HUES6 (cell line): ENCODE measurements around the gene AMHR2.
"Not testable (repeated sequence)": the region's sequence is repeated elsewhere in the genome, so short reads cannot be mapped to it uniquely, and the experiment has no call there.

ENCODE experiments used
- H3K27ac ChIP-seq: 2 replicates; pipeline ENCODE4 v1.7.0; 2013; ENCODE audit warnings: low read depth, mild to moderate bottlenecking, low read length, inconsistent platforms
- H3K27me3 ChIP-seq: 2 replicates; pipeline ENCODE4 v1.6.1; 2013; ENCODE audit warnings: low read length; ENCODE audit not compliant: control insufficient read depth, insufficient read depth
- H3K36me3 ChIP-seq: 2 replicates; pipeline ENCODE4 v1.6.1; 2013; ENCODE audit warnings: low read length; ENCODE audit not compliant: control insufficient read depth, insufficient read depth
- H3K4me1 ChIP-seq: 2 replicates; pipeline ENCODE4 v1.6.1; 2013; ENCODE audit warnings: low read length; ENCODE audit not compliant: control insufficient read depth, insufficient read depth
- H3K4me3 ChIP-seq: 2 replicates; pipeline ENCODE4 v1.5.1; 2013; ENCODE audit warnings: low read depth, low read length
- H3K9ac ChIP-seq: one replicate; pipeline ENCODE4 v1.6.1; 2013; ENCODE audit warnings: mild to moderate bottlenecking, low read length
- H3K9me3 ChIP-seq: 2 replicates; pipeline ENCODE4 v1.6.1; 2013; ENCODE audit warnings: low read depth, low read length; ENCODE audit not compliant: control insufficient read depth, insufficient read depth

Gene AMHR2

DNA sequence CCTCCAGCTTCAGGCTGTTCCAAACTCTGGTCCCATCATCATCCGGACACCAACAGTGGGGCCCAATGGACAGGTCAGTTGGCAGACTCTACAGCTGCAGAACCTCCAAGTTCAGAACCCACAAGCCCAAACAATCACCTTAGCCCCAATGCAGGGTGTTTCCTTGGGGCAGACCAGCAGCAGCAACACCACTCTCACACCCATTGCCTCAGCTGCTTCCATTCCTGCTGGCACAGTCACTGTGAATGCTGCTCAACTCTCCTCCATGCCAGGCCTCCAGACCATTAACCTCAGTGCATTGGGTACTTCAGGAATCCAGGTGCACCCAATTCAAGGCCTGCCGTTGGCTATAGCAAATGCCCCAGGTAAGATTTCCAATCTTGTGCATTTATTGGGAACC is 40.4 kb upstream of the AMHR2 start:
- Histone ChIP-seq H3K9ac (no peak overlapping the region), H3K36me3 (peaks cover 48% of the 10 kb centered on the region), H3K27ac (no peak overlapping the region), H3K27me3 (no peaks in the 10 kb centered on the region), H3K4me1 (peaks cover 33% of the 10 kb centered on the region), H3K9me3 (no peaks in the 10 kb centered on the region), H3K4me3 (peak overlapping the region; percentile 35; the same call in 1 of the 2 replicates)

DNA sequence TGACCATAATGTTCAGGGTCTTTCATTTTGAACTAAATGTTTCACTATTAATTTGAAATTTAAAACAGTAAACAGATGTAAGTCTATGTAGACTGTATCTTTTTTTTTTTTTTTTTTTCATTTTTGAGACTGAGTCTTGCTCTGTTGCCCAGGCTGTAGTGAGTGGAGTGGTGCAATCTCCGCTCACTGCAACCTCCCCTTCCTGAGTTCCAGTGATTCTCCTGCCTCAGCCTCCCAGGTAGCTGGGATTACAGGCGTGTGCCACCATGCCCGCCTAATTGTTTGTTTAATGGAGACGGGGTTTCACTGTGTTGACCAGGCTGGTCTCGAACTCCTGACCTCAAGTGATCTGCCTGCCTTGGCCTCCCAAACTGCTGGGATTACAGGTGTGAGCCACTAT is 37.3 kb upstream of the AMHR2 start:
- H3K4me3 ChIP-seq, H3K27me3 ChIP-seq, H3K9ac ChIP-seq, H3K27ac ChIP-seq, H3K9me3 ChIP-seq: not testable (repeated sequence)
- Histone ChIP-seq H3K4me1 (peaks cover 20% of the 10 kb centered on the region), H3K36me3 (peaks cover 60% of the 10 kb centered on the region)

DNA sequence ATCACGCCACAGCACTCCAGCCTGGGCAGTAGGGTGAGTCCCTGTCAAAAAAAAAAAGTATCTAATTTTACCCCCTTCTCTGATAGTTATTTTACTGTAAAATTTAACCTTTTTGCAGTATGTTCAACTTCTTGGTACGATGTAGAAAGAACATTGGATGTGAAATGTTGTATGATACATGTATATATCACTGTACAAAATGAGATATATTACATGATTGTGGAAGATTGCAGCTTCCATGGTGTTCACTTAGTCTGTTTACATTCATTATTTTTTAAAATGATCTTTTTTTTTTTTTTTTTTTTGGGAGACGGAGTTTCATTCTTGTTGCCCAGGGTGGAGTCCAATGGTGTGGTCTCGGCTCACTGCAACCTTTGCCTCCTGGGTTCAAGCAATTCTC is 34.7 kb upstream of the AMHR2 start:
- H3K4me1 ChIP-seq: no peaks in the 10 kb centered on the region
- H3K27me3 ChIP-seq: no peaks in the 10 kb centered on the region
- H3K27ac ChIP-seq: no peak overlapping the region
- H3K9ac ChIP-seq: no peak overlapping the region
- H3K4me3 ChIP-seq: no peak overlapping the region
- H3K9me3 ChIP-seq: no peaks in the 10 kb centered on the region
- peaks cover 37% of the 10 kb centered on the region for H3K36me3 ChIP-seq

GRCh38 chr12:53389702-53390101 is 34.0 kb upstream of the AMHR2 start:
- no peaks in the 10 kb centered on the region for H3K27me3 ChIP-seq
- H3K27ac ChIP-seq: no peak overlapping the region
- H3K4me3 ChIP-seq: no peak overlapping the region
- no peaks in the 10 kb centered on the region for H3K4me1 ChIP-seq
- peaks cover 32% of the 10 kb centered on the region for H3K36me3 ChIP-seq
- no peak overlapping the region for H3K9ac ChIP-seq
- H3K9me3 ChIP-seq: no peaks in the 10 kb centered on the region

DNA sequence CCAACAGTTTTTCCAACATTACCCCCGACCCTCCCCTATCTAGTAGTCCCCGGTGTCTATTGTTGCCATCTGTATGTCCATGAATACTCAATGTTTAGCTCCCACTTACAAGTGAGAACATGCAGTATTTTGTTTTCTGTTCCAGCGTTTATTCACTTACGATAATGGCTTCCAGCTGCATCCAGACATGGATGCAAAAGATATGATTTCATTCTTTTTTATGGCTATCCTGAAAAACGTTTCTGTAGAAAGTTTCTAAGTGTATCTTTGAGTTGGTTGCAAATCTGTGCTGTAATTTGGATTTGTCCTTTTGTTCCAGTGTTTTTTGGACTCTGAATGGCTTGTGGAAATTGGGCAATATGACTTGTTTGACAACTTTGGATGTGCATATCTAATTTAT is 31.9 kb upstream of the AMHR2 start:
- H3K4me1 ChIP-seq: no peaks in the 10 kb centered on the region
- H3K27ac ChIP-seq: no peak overlapping the region
- H3K27me3 ChIP-seq: no peaks in the 10 kb centered on the region
- H3K4me3 ChIP-seq: no peak overlapping the region
- H3K9me3 ChIP-seq: no peaks in the 10 kb centered on the region
- H3K9ac ChIP-seq: no peak overlapping the region
- peaks cover 22% of the 10 kb centered on the region for H3K36me3 ChIP-seq

DNA sequence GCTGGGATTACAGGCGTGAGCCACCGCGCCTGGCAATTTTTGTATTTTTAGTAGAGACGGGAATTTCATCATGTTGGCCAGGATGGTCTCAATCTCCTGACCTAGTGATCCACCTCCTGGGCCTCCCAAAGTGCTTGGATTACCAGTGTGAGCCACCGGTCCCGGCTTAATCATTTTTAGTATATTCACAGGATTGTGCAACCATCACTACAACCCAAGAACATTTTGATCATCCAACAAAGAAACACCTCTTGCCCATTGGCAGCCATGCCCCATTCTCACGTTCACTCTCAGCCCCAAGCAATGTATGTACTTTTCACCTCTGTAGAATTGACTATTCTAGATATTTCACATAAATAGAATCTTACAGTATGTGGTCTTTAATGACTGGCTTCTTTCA is 23.8 kb upstream of the AMHR2 start:
- H3K4me3 ChIP-seq: no peak overlapping the region
- H3K27me3 ChIP-seq: no peaks in the 10 kb centered on the region
- no peak overlapping the region for H3K9ac ChIP-seq
- peaks cover 14% of the 10 kb centered on the region for H3K36me3 ChIP-seq
- no peaks in the 10 kb centered on the region for H3K9me3 ChIP-seq
- H3K4me1 ChIP-seq: no peaks in the 10 kb centered on the region
- H3K27ac ChIP-seq: no peak overlapping the region

DNA sequence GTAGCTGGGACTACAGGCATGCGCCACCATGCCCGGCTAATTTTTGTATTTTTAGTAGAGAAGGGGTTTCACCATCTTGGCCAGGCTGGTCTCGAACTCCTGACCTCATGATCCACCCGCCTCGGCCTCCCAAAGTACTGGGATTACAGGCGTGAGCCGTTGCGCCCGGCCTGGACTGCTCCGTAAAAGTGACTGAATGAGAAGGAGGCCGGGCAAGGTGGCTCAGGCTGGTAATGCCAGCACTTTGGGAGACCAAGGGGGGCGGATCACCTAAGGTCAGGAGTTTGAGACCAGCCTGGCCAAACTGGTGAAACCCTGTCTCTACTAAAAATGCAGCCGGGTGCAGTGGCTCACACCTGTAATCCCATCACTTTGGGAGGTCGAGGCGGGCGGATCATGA is 21.3 kb upstream of the AMHR2 start:
- H3K27ac ChIP-seq, H3K9me3 ChIP-seq, H3K9ac ChIP-seq, H3K4me1 ChIP-seq, H3K27me3 ChIP-seq, H3K4me3 ChIP-seq: not testable (repeated sequence)
- peaks cover 20% of the 10 kb centered on the region for H3K36me3 ChIP-seq

GRCh38 chr12:53402871-53403270 is 20.8 kb upstream of the AMHR2 start:
- Histone ChIP-seq H3K9ac (no peak overlapping the region), H3K27me3 (no peaks in the 10 kb centered on the region), H3K4me3 (no peak overlapping the region), H3K36me3 (peaks cover 20% of the 10 kb centered on the region), H3K27ac (no peak overlapping the region), H3K4me1 (no peaks in the 10 kb centered on the region), H3K9me3 (no peaks in the 10 kb centered on the region)

GRCh38 chr12:53410951-53411350 is 12.7 kb upstream of the AMHR2 start:
- peaks cover 13% of the 10 kb centered on the region for H3K4me1 ChIP-seq
- no peaks in the 10 kb centered on the region for H3K27me3 ChIP-seq
- peaks cover 54% of the 10 kb centered on the region for H3K36me3 ChIP-seq
- H3K27ac ChIP-seq: no peak overlapping the region
- H3K4me3 ChIP-seq: no peak overlapping the region
- H3K9me3 ChIP-seq: no peaks in the 10 kb centered on the region
- no peak overlapping the region for H3K9ac ChIP-seq

DNA sequence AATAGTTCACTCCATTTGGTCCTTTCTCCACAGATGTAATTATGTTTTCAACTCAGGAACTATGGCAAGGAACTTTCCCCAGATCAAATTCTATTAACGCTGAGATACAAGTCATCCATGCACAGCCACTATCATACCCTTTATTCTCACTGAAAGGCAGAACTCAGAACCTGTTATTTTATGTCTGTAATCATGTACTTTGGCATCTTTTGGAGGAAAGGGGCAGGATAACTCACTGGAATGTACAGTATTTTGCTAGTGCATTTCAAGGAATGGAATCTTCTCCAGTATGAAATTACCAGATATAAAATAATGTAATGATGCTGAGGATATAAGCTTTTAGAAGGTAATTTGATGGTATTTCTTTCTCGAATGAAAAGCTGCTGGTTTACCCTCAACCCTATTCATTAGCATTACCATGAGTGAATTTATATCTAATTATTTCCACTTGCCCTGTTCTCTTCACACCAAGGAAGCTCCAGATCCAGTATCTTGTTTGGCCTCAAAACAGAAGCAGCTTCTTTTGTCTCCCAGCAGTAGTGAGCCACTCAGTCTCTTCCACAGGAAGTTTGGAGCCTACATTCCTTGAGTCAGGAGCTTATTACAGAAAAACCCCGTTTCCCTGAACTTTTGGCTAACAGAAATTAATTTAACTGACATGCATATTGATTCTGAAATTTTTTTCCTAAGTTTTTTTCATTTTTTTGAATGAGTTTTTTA is 10.0 kb upstream of the AMHR2 start:
- H3K36me3 ChIP-seq: peaks cover 47% of the 10 kb centered on the region
- H3K4me3 ChIP-seq: no peak overlapping the region
- no peak overlapping the region for H3K9ac ChIP-seq
- peaks cover 14% of the 10 kb centered on the region for H3K4me1 ChIP-seq
- H3K9me3 ChIP-seq: no peaks in the 10 kb centered on the region
- H3K27ac ChIP-seq: no peak overlapping the region
- no peaks in the 10 kb centered on the region for H3K27me3 ChIP-seq

- Histone ChIP-seq H3K9me3 (no peaks in the 10 kb centered on the region), H3K4me1 (peaks cover 14% of the 10 kb centered on the region), H3K36me3 (peaks cover 35% of the 10 kb centered on the region), H3K27ac (no peak overlapping the region), H3K4me3 (no peak overlapping the region), H3K9ac (no peak overlapping the region), H3K27me3 (no peaks in the 10 kb centered on the region)
These were observed 8.8 kb upstream of the AMHR2 start for GRCh38 chr12:53414756-53415417.
